HCT116 (cell line): Measurements from ENCODE around the gene RBM33. TPM values are rescaled to one million over a fixed set of nuclear protein-coding genes. Genes with fewer than 3 reads are reported as not detected.

ENCODE experiments used
- ATAC-seq: fragments of 200-7000 bp; cut with Tn5 transposase; 2 replicates; pipeline ENCODE4 v1.9.1; 2020; ENCODE audit warnings: mild to moderate bottlenecking, moderate library complexity
- BruUV-seq: library from RNA; stranded (reverse); fragments of 400-500 nt; replicated peaks from 2 replicates; lab custom pipeline; 2021; lab: Mats Ljungman, UMichigan
- CTCF ChIA-PET: fragments of 300-600 bp; sonication (Branson Sonifier 250); formaldehyde crosslinking; loops from one replicate; lab custom pipeline; 2021; ENCODE audit warnings: antibody characterized with exemption; lab: Charles Lee
- POLR2A ChIA-PET: fragments of 300-600, 350-600 bp; sonication (Branson Sonifier 250); formaldehyde crosslinking; loops from one replicate; lab custom pipeline; 2021; ENCODE audit warnings: antibody characterized with exemption; lab: Charles Lee
- RAD21 ChIA-PET, 2 experiments: fragments of 300-600 bp; sonication (Branson Sonifier 250); formaldehyde crosslinking; loops; one replicate each; lab custom pipeline; 2023; ENCODE audit warnings: low total read pairs in 2 of 2; ENCODE audit not compliant: uncharacterized antibody in 2 of 2, unreplicated experiment in 2 of 2, low non-redundant PET in 1 of 2; lab: Charles Lee
- DNase-seq: peaks from one replicate; pipeline ENCODE4 v3.0.0-alpha.2; 2010; ENCODE audit warnings: low read depth, low spot score
- H2AFZ ChIP-seq: fragments of 200-600 bp; shearing (Covaris generic), sonication (generic); 2 replicates; pipeline ENCODE4 v1.6.1; 2017; ENCODE audit warnings: low read depth, mixed run types, mixed read lengths, antibody characterized with exemption, low read length; ENCODE audit not compliant: poor library complexity, severe bottlenecking
- H3K27ac ChIP-seq: 2 replicates; pipeline ENCODE4 v1.5.1; 2012; ENCODE audit warnings: low read depth, low read length
- H3K27me3 ChIP-seq: fragments of 200-600 bp; sonication (generic); 2 replicates; pipeline ENCODE4 v1.6.1; 2016; ENCODE audit warnings: mixed run types, low read length, mixed read lengths; ENCODE audit not compliant: insufficient read depth
- H3K36me3 ChIP-seq, 2 experiments: fragments of 200-500 bp in 1 of 2; fragments of 200-600 bp in 1 of 2; sonication (Bioruptor generic) in 1 of 2; sonication (generic) in 1 of 2; 2 replicates each; pipeline versions ENCODE4 v1.5.1 to v1.6.1; 2014 to 2016; ENCODE audit warnings: low read length in 2 of 2, inconsistent platforms in 1 of 2, mixed read lengths in 1 of 2, mixed run types in 1 of 2; ENCODE audit not compliant: insufficient read depth in 2 of 2, control insufficient read depth in 1 of 2
- H3K4me1 ChIP-seq, 2 experiments: fragments of 200-600 bp in 1 of 2; sonication (generic) in 1 of 2; 2 replicates each; pipeline versions ENCODE4 v1.5.1 to v1.6.1; 2012 to 2017; ENCODE audit warnings: low read length in 2 of 2, inconsistent platforms in 1 of 2, mild to moderate bottlenecking in 1 of 2, mixed read lengths in 1 of 2, mixed run types in 1 of 2, moderate library complexity in 1 of 2; ENCODE audit not compliant: insufficient read depth in 2 of 2, control insufficient read depth in 1 of 2
- H3K4me2 ChIP-seq: fragments of 200-600 bp; sonication (generic); 2 replicates; pipeline ENCODE4 v1.6.1; 2017; ENCODE audit warnings: mixed run types, low read length, mixed read lengths
- H3K4me3 ChIP-seq, 2 experiments: fragments of 200-600 bp in 1 of 2; sonication (generic) in 1 of 2; replicated peaks in 1 of 2; 2 replicates each; pipeline ENCODE4 v1.5.1; 2011 to 2016; ENCODE audit warnings: low read length in 2 of 2, control low read depth in 1 of 2, low read depth in 1 of 2, mild to moderate bottlenecking in 1 of 2, mixed read lengths in 1 of 2, mixed run types in 1 of 2
- H3K79me2 ChIP-seq: fragments of 200-600 bp; sonication (generic); 2 replicates; pipeline ENCODE4 v1.6.1; 2017; ENCODE audit warnings: mild to moderate bottlenecking, mixed run types, low read length, moderate library complexity, mixed read lengths; ENCODE audit not compliant: insufficient read depth
- H3K9ac ChIP-seq: fragments of 200-600 bp; sonication (generic); 2 replicates; pipeline ENCODE4 v1.6.1; 2016; ENCODE audit warnings: low read length, mixed read lengths
- H3K9me2 ChIP-seq: fragments of 200-600 bp; sonication (generic), shearing (Covaris generic); 2 replicates; pipeline ENCODE4 v1.6.1; 2017; ENCODE audit warnings: mixed run types, mild to moderate bottlenecking, moderate library complexity; ENCODE audit not compliant: insufficient read depth
- H3K9me3 ChIP-seq, 2 experiments: fragments of 200-500 bp in 1 of 2; fragments of 200-600 bp in 1 of 2; sonication (Bioruptor generic) in 1 of 2; sonication (generic) in 1 of 2; 2 replicates each; pipeline ENCODE4 v1.6.1; 2014 to 2017; ENCODE audit warnings: low read length in 2 of 2, mixed read lengths in 2 of 2, inconsistent platforms in 1 of 2, low read depth in 1 of 2, mild to moderate bottlenecking in 1 of 2, mixed run types in 1 of 2, moderate library complexity in 1 of 2; ENCODE audit not compliant: control insufficient read depth in 1 of 2, insufficient read depth in 1 of 2
- H4K20me1 ChIP-seq: fragments of 200-600 bp; sonication (generic), shearing (Covaris generic); 2 replicates; pipeline ENCODE4 v1.6.1; 2017; ENCODE audit warnings: mixed run types, mild to moderate bottlenecking, moderate library complexity; ENCODE audit not compliant: insufficient read depth
- CBX3 ChIP-seq: IDR thresholded peaks from 2 replicates; pipeline ENCODE4 v1.6.1; 2012; ENCODE audit warnings: low read depth
- CEBPB ChIP-seq: IDR thresholded peaks from 2 replicates; pipeline ENCODE4 v1.6.1; 2012; ENCODE audit warnings: low read depth
- EZH2phosphoT487 ChIP-seq: fragments of 200-600 bp; IDR thresholded peaks from 2 replicates; pipeline ENCODE4 v1.6.1; 2018; ENCODE audit warnings: antibody characterized with exemption, borderline replicate concordance
- FOSL1 ChIP-seq: IDR thresholded peaks from 2 replicates; pipeline ENCODE4 v1.6.1; 2012; ENCODE audit warnings: low read depth
- POLR2AphosphoS5 ChIP-seq: IDR thresholded peaks from 2 replicates; pipeline ENCODE4 v1.6.1; 2011; ENCODE audit warnings: mild to moderate bottlenecking, low read depth, low read length, moderate library complexity
- SP1 ChIP-seq: IDR thresholded peaks from 2 replicates; pipeline ENCODE4 v1.6.1; 2012; ENCODE audit warnings: low read depth
- YY1 ChIP-seq: IDR thresholded peaks from 2 replicates; pipeline ENCODE4 v1.6.1; 2011; ENCODE audit warnings: low read length, low read depth, moderate library complexity, mild to moderate bottlenecking; ENCODE audit not compliant: insufficient replicate concordance; ENCODE audit errors: extremely low read depth
- ZFX ChIP-seq: fragments of 450-650 bp; IDR thresholded peaks from 2 replicates; pipeline ENCODE4 v1.6.1; 2017
- ZNF274 ChIP-seq: fragments of 200-500 bp; sonication (Bioruptor generic); IDR thresholded peaks from 2 replicates; pipeline ENCODE4 v1.6.1; 2014; ENCODE audit warnings: mild to moderate bottlenecking, low read depth, low read length, inconsistent platforms
- intact Hi-C: fragments of 100-400 bp; cut with micrococcal nuclease; formaldehyde crosslinking; loops from 2 replicates; pipeline ENCODE4 v1.10.0; 2022
- total RNA-seq: library from RNA; stranded (reverse); gene quantifications from one replicate; pipeline ENCODE4 v1.2.1, GENCODE V29; 2021; ENCODE audit not compliant: unreplicated experiment
- TF ChIP-seq, protein P1 (sequence below), 3 experiments: fragments of 200-600 bp in 1 of 3; sonication (generic) in 1 of 3; IDR thresholded peaks in 2 of 3; conservative IDR thresholded peaks in 1 of 3; 2 replicates each; pipeline ENCODE4 v1.5.1; 2012 to 2017; ENCODE audit warnings: low read depth in 2 of 3, low read length in 2 of 3, antibody characterized with exemption in 1 of 3, borderline replicate concordance in 1 of 3, control low read depth in 1 of 3, mild to moderate bottlenecking in 1 of 3, mixed read lengths in 1 of 3, mixed run types in 1 of 3, moderate library complexity in 1 of 3; ENCODE audit not compliant: insufficient read depth in 1 of 3
- TF ChIP-seq, protein P2 (sequence below): IDR thresholded peaks from 2 replicates; pipeline ENCODE4 v1.6.1; 2012
- TF ChIP-seq, protein P3 (sequence below): IDR thresholded peaks from 2 replicates; pipeline ENCODE4 v1.6.1; 2012; ENCODE audit warnings: low read depth

The RBM33 gene
- total RNA-seq, 1 experiment from 2014 or later = 64.3 TPM

DNA sequence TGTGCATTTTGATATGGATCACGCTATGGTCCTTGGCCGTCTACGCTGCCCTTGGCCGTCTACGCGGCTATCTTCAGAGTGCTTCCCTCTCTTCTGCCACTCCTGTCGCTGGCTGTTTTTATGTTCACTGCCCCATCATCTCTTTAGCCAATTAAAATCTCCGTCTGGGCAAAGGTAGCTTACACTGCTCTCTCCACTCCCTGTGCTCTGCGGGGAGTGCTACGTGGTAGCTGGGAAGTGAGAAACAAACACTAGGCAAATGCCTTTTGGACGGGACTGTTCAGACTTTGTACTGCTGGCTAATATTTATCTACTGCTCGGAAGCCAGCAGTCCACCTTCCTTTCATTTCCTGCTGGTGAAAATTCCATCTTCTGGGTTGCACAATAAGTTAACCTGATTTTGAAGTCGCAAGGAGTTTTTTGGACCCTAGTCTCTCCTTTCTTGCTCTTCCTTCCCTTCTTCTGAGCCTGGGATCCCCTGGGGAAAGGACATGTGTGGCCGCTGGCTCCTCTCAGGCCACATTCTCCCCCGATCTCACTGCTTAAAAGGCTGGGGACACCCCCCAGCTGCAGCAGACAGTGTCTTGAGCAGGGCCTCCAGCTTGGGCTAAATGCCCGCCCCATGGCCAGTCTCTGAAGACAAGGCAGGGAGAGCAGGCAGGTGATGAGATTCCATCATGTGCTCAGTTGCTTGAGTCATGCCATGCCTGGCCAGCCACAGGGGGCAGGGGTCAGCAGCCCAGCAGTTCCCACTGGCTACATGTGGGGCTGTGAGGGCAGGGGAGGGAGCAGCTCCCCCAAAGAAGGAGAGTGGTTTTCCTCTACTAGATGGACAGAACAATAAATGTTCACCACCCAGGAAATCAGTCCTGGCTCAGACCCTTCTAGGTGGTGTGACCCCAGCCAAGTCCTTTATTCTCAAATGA, 25.5 kb upstream of the RBM33 start:
- intact Hi-C loops = no loop called here
- no peaks in the 10 kb centered on the region for H3K36me3 ChIP-seq
- POLR2A ChIA-PET = no interaction called here
- H3K9ac ChIP-seq = no peak overlapping the region
- CTCF ChIA-PET = no interaction called here
- no peak overlapping the region for H3K27ac ChIP-seq
- TF ChIP-seq YY1 (no peak), ZFX (no peak), CBX3 (no peak), FOSL1 (no peak), SP1 (no peak), ZNF274 (no peak), EZH2phosphoT487 (no peak), CEBPB (no peak), POLR2AphosphoS5 (no peak)
- TF ChIP-seq, protein P1, sequence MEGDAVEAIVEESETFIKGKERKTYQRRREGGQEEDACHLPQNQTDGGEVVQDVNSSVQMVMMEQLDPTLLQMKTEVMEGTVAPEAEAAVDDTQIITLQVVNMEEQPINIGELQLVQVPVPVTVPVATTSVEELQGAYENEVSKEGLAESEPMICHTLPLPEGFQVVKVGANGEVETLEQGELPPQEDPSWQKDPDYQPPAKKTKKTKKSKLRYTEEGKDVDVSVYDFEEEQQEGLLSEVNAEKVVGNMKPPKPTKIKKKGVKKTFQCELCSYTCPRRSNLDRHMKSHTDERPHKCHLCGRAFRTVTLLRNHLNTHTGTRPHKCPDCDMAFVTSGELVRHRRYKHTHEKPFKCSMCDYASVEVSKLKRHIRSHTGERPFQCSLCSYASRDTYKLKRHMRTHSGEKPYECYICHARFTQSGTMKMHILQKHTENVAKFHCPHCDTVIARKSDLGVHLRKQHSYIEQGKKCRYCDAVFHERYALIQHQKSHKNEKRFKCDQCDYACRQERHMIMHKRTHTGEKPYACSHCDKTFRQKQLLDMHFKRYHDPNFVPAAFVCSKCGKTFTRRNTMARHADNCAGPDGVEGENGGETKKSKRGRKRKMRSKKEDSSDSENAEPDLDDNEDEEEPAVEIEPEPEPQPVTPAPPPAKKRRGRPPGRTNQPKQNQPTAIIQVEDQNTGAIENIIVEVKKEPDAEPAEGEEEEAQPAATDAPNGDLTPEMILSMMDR (IDR thresholded peaks at IDR 0.05 in 2 of 3, conservative IDR thresholded peaks at IDR 0.05 in 1 of 3; ENCODE audit: borderline replicate concordance in 1 of 3, insufficient read depth in 1 of 3, low read depth in 2 of 3, low read length in 2 of 3) = no peak
- TF ChIP-seq, protein P2, sequence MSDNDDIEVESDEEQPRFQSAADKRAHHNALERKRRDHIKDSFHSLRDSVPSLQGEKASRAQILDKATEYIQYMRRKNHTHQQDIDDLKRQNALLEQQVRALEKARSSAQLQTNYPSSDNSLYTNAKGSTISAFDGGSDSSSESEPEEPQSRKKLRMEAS = no peak
- TF ChIP-seq, protein P3, sequence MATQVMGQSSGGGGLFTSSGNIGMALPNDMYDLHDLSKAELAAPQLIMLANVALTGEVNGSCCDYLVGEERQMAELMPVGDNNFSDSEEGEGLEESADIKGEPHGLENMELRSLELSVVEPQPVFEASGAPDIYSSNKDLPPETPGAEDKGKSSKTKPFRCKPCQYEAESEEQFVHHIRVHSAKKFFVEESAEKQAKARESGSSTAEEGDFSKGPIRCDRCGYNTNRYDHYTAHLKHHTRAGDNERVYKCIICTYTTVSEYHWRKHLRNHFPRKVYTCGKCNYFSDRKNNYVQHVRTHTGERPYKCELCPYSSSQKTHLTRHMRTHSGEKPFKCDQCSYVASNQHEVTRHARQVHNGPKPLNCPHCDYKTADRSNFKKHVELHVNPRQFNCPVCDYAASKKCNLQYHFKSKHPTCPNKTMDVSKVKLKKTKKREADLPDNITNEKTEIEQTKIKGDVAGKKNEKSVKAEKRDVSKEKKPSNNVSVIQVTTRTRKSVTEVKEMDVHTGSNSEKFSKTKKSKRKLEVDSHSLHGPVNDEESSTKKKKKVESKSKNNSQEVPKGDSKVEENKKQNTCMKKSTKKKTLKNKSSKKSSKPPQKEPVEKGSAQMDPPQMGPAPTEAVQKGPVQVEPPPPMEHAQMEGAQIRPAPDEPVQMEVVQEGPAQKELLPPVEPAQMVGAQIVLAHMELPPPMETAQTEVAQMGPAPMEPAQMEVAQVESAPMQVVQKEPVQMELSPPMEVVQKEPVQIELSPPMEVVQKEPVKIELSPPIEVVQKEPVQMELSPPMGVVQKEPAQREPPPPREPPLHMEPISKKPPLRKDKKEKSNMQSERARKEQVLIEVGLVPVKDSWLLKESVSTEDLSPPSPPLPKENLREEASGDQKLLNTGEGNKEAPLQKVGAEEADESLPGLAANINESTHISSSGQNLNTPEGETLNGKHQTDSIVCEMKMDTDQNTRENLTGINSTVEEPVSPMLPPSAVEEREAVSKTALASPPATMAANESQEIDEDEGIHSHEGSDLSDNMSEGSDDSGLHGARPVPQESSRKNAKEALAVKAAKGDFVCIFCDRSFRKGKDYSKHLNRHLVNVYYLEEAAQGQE = no peak
- H3K4me3 ChIP-seq = no peak overlapping the region
- peak overlapping the region; percentile 21; the same call in 1 of the 2 replicates for H3K4me2 ChIP-seq
- no peak overlapping the region for H2AFZ ChIP-seq
- no peaks in the 10 kb centered on the region for H4K20me1 ChIP-seq
- no peaks in the 10 kb centered on the region for H3K79me2 ChIP-seq
- RAD21 ChIA-PET = no interaction called here
- peaks cover 2 to 6% of the 10 kb centered on the region in 2 experiments; a peak in 2 of 4 replicates for H3K4me1 ChIP-seq
- H3K9me3 ChIP-seq = no peaks in the 10 kb centered on the region
- no peaks in the 10 kb centered on the region for H3K27me3 ChIP-seq
- no peaks in the 10 kb centered on the region for H3K9me2 ChIP-seq
- DNase-seq (no peak), ATAC-seq (peak; percentile 55)
- BruUV-seq = no TSS peak
